GM18505 (cell line): ENCODE results near the gene CLEC17A.
"Not testable (repeated sequence)": the region's sequence is repeated elsewhere in the genome, so short reads cannot be mapped to it uniquely, and the experiment has no call there.

ENCODE experiments used
- ATAC-seq: cut with Tn5 transposase; IDR thresholded peaks from one replicate; pipeline ENCODE4 v1.9.1; 2021; ENCODE audit not compliant: unreplicated experiment
- POLR2A ChIP-seq: IDR thresholded peaks from 4 replicates; pipeline ENCODE4 v1.6.1; 2011; ENCODE audit warnings: borderline replicate concordance; ENCODE audit not compliant: insufficient read depth, insufficient read length; ENCODE audit errors: extremely low read depth

The CLEC17A gene

GRCh38 chr19:14582894-14583340 is at the start of gene CLEC17A:
Gene CLEC17A (plus strand): TSS chr19:14583084. CDS start chr19:14583161, 77 bp downstream.
- ATAC-seq = no peak

GRCh38 chr19:14533450-14533849 is 49.4 kb upstream of the CLEC17A start:
- ATAC-seq = no peak
- TF ChIP-seq POLR2A = no peak

More at GRCh38 chr19:14582894-14583340, at the start of gene CLEC17A:
- TF ChIP-seq POLR2A = peak; percentile 99

GRCh38 chr19:14536926-14537692 is 45.8 kb upstream of the CLEC17A start:
- no peak for TF ChIP-seq POLR2A
- no peak for ATAC-seq

- no peak for TF ChIP-seq POLR2A
- no peak for ATAC-seq
Observed at GRCh38 chr19:14540741-14541525, 42.0 kb upstream of the CLEC17A start.

GRCh38 chr19:14541979-14542378 is 40.9 kb upstream of the CLEC17A start:
- not testable (repeated sequence) for ATAC-seq

- TF ChIP-seq POLR2A = no peak
- no peak for ATAC-seq
Observed at GRCh38 chr19:14542711-14543328, 40.1 kb upstream of the CLEC17A start.

- no peak for TF ChIP-seq POLR2A
Observed at GRCh38 chr19:14544047-14544446, 38.8 kb upstream of the CLEC17A start.

GRCh38 chr19:14544977-14545715 is 37.7 kb upstream of the CLEC17A start:
- no peak for TF ChIP-seq POLR2A
- ATAC-seq = no peak

More at GRCh38 chr19:14544047-14544446, 38.8 kb upstream of the CLEC17A start:
- ATAC-seq = no peak

GRCh38 chr19:14545716-14546082 is 37.2 kb upstream of the CLEC17A start:
- no peak for TF ChIP-seq POLR2A
- ATAC-seq = no peak

- no peak for TF ChIP-seq POLR2A
- ATAC-seq = no peak
Observed at GRCh38 chr19:14550201-14550754, 32.6 kb upstream of the CLEC17A start.

- ATAC-seq = not testable (repeated sequence)
Observed at GRCh38 chr19:14551134-14552005, 31.5 kb upstream of the CLEC17A start.

- not testable (repeated sequence) for ATAC-seq
Observed at GRCh38 chr19:14552006-14552360, 30.9 kb upstream of the CLEC17A start.
